ENCODE measurements around the gene SIGLEC1. TPM values are rescaled to one million over a fixed set of nuclear protein-coding genes. Genes with fewer than 3 reads are reported as not detected.

The SIGLEC1 gene
- total RNA-seq, 1 donor from 2014 or later = 114 TPM

- peak overlapping the region; percentile 51 for H3K4me3 ChIP-seq
- peaks cover 39% of the 10 kb centered on the region for H3K27me3 ChIP-seq (ENCODE audit: low read depth)
- H3K9me3 ChIP-seq = no peaks in the 10 kb centered on the region
- no peaks in the 10 kb centered on the region for H3K36me3 ChIP-seq
- DNase-seq (no peak), ATAC-seq (peak; percentile 4 to 10)
- intact Hi-C loops (cut with DNase I) = no loop called here
- TF ChIP-seq CTCF (IDR thresholded peaks at IDR 0.05) = no peak
- peak overlapping the region; percentile 36 for H3K27ac ChIP-seq
- peaks cover 16% of the 10 kb centered on the region for H3K4me1 ChIP-seq
These were observed 31.0 kb downstream of the SIGLEC1 start for GRCh38 chr20:3681352-3681930.

GRCh38 chr20:3680701-3681351 lies 31.6 kb downstream of the SIGLEC1 start:
- H3K27me3 ChIP-seq (ENCODE audit: low read depth) = peaks cover 45% of the 10 kb centered on the region
- DNase-seq = no peak
- intact Hi-C loops (cut with DNase I) = no loop called here
- H3K4me1 ChIP-seq = peaks cover 16% of the 10 kb centered on the region
- ATAC-seq = no peak
- H3K27ac ChIP-seq = peak overlapping the region; percentile 36
- no peaks in the 10 kb centered on the region for H3K9me3 ChIP-seq
- peak overlapping the region; percentile 51 for H3K4me3 ChIP-seq
- H3K36me3 ChIP-seq = no peaks in the 10 kb centered on the region
- no peak for TF ChIP-seq CTCF (IDR thresholded peaks at IDR 0.05)

GRCh38 chr20:3679749-3680700 lies 32.4 kb downstream of the SIGLEC1 start:
- TF ChIP-seq CTCF (IDR thresholded peaks at IDR 0.05) = no peak
- Histone ChIP-seq H3K4me1 (peaks cover 16% of the 10 kb centered on the region), H3K9me3 (no peaks in the 10 kb centered on the region), H3K27ac (peak overlapping the region; percentile 36), H3K27me3 (ENCODE audit: low read depth) (peaks cover 46% of the 10 kb centered on the region), H3K4me3 (peak overlapping the region; percentile 51), H3K36me3 (no peaks in the 10 kb centered on the region)
- DNase-seq (no peak), ATAC-seq (no peak)
- intact Hi-C loops (cut with DNase I) = no loop called here

- no peak for TF ChIP-seq CTCF (IDR thresholded peaks at IDR 0.05)
- H3K4me3 ChIP-seq = no peak overlapping the region
- no peaks in the 10 kb centered on the region for H3K9me3 ChIP-seq
- H3K27me3 ChIP-seq (ENCODE audit: low read depth) = peaks cover 55% of the 10 kb centered on the region
- intact Hi-C loops (cut with DNase I) = no loop called here
- peaks cover 16% of the 10 kb centered on the region for H3K4me1 ChIP-seq
- no peaks in the 10 kb centered on the region for H3K36me3 ChIP-seq
- no peak for DNase-seq
- H3K27ac ChIP-seq = peak overlapping the region; percentile 36
- ATAC-seq = no peak
These were observed 33.3 kb downstream of the SIGLEC1 start for GRCh38 chr20:3678856-3679720.

- ATAC-seq = no peak
- Histone ChIP-seq H3K27me3 (ENCODE audit: low read depth) (peaks cover 64% of the 10 kb centered on the region), H3K4me1 (peaks cover 16% of the 10 kb centered on the region)
These were observed 34.2 kb downstream of the SIGLEC1 start for GRCh38 chr20:3678198-3678597.

More at GRCh38 chr20:3678198-3678597, 34.2 kb downstream of the SIGLEC1 start:
- H3K4me3 ChIP-seq = no peak overlapping the region
- intact Hi-C loops (cut with DNase I) = no loop called here
- H3K27ac ChIP-seq = no peak overlapping the region
- no peaks in the 10 kb centered on the region for H3K9me3 ChIP-seq
- DNase-seq = no peak
- no peaks in the 10 kb centered on the region for H3K36me3 ChIP-seq
- no peak for TF ChIP-seq CTCF (IDR thresholded peaks at IDR 0.05)

Measured in lower lobe of right lung (tissue), 2 donors.